HG03196 (cell line): Measurements from ENCODE around the gene STUB1.

Experiments
- ATAC-seq: cut with Tn5 transposase; IDR thresholded peaks from one replicate; pipeline ENCODE4 v1.9.1; 2021; ENCODE audit not compliant: unreplicated experiment

The STUB1 gene

GRCh38 chr16:693766-694165 is 13.6 kb downstream of the STUB1 start:
- no peak for ATAC-seq

GRCh38 chr16:694187-694862 is 14.1 kb downstream of the STUB1 start:
- ATAC-seq = no peak

- no peak for ATAC-seq
These were observed 14.7 kb downstream of the STUB1 start for GRCh38 chr16:694863-695354.

- no peak for ATAC-seq
These were observed 15.3 kb downstream of the STUB1 start for GRCh38 chr16:695355-696089.

GRCh38 chr16:698911-699671 is 18.9 kb downstream of the STUB1 start:
- ATAC-seq = no peak

- ATAC-seq = no peak
These were observed 20.7 kb downstream of the STUB1 start for GRCh38 chr16:700684-701584.

GRCh38 chr16:702341-702740 is 22.1 kb downstream of the STUB1 start:
- no peak for ATAC-seq

- no peak for ATAC-seq
These were observed 23.2 kb downstream of the STUB1 start for GRCh38 chr16:703406-703805.

- no peak for ATAC-seq
These were observed 23.8 kb downstream of the STUB1 start for GRCh38 chr16:704047-704446.

GRCh38 chr16:704552-705380 is 24.6 kb downstream of the STUB1 start:
- ATAC-seq = no peak

- ATAC-seq = no peak
These were observed 25.4 kb downstream of the STUB1 start, which contains the start of gene FBXL16 for GRCh38 chr16:705431-706188. FBXL16 (minus strand) TSS chr16:705801; CDS start chr16:697405, 8,396 bp downstream.

- no peak for ATAC-seq
These were observed 26.2 kb downstream of the STUB1 start for GRCh38 chr16:706189-707061.

GRCh38 chr16:707062-707538 is 26.9 kb downstream of the STUB1 start:
- no peak for ATAC-seq

- ATAC-seq = no peak
These were observed 27.8 kb downstream of the STUB1 start for GRCh38 chr16:708019-708418.

- no peak for ATAC-seq
These were observed 28.7 kb downstream of the STUB1 start for GRCh38 chr16:708959-709358.

GRCh38 chr16:709566-710499 is 29.6 kb downstream of the STUB1 start:
- ATAC-seq = no peak
